Measurements from ENCODE around the gene ABCG1. TPM values are rescaled to one million over a fixed set of nuclear protein-coding genes. Genes with fewer than 3 reads are reported as not detected.
A peak's percentile ranks its signal among the peaks of the same experiment; 100 is the strongest.

The ABCG1 gene
- total and polyA plus RNA-seq, 8 donors, result 3.1 to 65.9 (median 15.6) TPM

GRCh38 chr21:42257091-42257765 is 38.3 kb downstream of the ABCG1 start:
- 75 to 84% (median 83%) methylated on average over 12 of the region's 12 CpGs for WGBS, 5 donors
- intact Hi-C loops (cut with DNase I; ENCODE audit: low total_unique reads), result loop anchor here (5.0 kb wide), 1 partner anchor 95 kb away; no protein-coding TSS in a partner anchor
- no peak overlapping the region for H3K4me3 ChIP-seq
- H3K27me3 ChIP-seq, result no peaks in the 10 kb centered on the region
- peaks cover 8 to 41% (median 25%) of the 10 kb centered on the region in 4 donors for H3K4me1 ChIP-seq
- TF ChIP-seq POLR2AphosphoS5 (IDR thresholded peaks at IDR 0.05) (no peak), POLR2A (IDR thresholded peaks at IDR 0.05) (no peak), EP300 (IDR thresholded peaks at IDR 0.05) (no peak)
- TF ChIP-seq, protein P1, sequence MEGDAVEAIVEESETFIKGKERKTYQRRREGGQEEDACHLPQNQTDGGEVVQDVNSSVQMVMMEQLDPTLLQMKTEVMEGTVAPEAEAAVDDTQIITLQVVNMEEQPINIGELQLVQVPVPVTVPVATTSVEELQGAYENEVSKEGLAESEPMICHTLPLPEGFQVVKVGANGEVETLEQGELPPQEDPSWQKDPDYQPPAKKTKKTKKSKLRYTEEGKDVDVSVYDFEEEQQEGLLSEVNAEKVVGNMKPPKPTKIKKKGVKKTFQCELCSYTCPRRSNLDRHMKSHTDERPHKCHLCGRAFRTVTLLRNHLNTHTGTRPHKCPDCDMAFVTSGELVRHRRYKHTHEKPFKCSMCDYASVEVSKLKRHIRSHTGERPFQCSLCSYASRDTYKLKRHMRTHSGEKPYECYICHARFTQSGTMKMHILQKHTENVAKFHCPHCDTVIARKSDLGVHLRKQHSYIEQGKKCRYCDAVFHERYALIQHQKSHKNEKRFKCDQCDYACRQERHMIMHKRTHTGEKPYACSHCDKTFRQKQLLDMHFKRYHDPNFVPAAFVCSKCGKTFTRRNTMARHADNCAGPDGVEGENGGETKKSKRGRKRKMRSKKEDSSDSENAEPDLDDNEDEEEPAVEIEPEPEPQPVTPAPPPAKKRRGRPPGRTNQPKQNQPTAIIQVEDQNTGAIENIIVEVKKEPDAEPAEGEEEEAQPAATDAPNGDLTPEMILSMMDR (IDR thresholded peaks at IDR 0.05), result no peak
- no peak overlapping the region for H3K27ac ChIP-seq
- DNase-seq, result peak in 1 of 2 donors; percentile 43
- no peaks in the 10 kb centered on the region for H3K9me3 ChIP-seq
- no peaks in the 10 kb centered on the region for H3K36me3 ChIP-seq

- Histone ChIP-seq H3K36me3 (no peaks in the 10 kb centered on the region), H3K4me3 (no peak overlapping the region), H3K27me3 (no peaks in the 10 kb centered on the region), H3K27ac (no peak overlapping the region), H3K9me3 (no peaks in the 10 kb centered on the region), H3K4me1 (peaks cover 8 to 51% (median 35%) of the 10 kb centered on the region in 4 donors)
- intact Hi-C loops (cut with DNase I; ENCODE audit: low total_unique reads), result loop anchor here (5.0 kb wide), 1 partner anchor 96 kb away; no protein-coding TSS in a partner anchor
- DNase-seq, result peak; percentile 79 to 84
- WGBS, 5 donors, result 12 to 31% (median 19%) methylated on average over 3 to 4 of the region's 4 CpGs
- TF ChIP-seq, protein P1 (IDR thresholded peaks at IDR 0.05), result peak in 5 of 7 experiments; percentile 73 to 87 (median 84)
- TF ChIP-seq EP300 (IDR thresholded peaks at IDR 0.05), result no peak
Observed at GRCh38 chr21:42258150-42258884, 39.4 kb downstream of the ABCG1 start.

- no peak for DNase-seq
- Histone ChIP-seq H3K4me1 (peaks cover 8 to 56% (median 38%) of the 10 kb centered on the region in 4 donors), H3K4me3 (no peak overlapping the region), H3K27me3 (no peaks in the 10 kb centered on the region), H3K36me3 (no peaks in the 10 kb centered on the region), H3K27ac (no peak overlapping the region), H3K9me3 (no peaks in the 10 kb centered on the region)
- TF ChIP-seq POLR2A (IDR thresholded peaks at IDR 0.05), result no peak
- TF ChIP-seq, protein P1 (IDR thresholded peaks at IDR 0.05), result peak in 1 of 7 experiments; percentile 29
- no peak for TF ChIP-seq POLR2AphosphoS5 (IDR thresholded peaks at IDR 0.05)
- intact Hi-C loops (cut with DNase I; ENCODE audit: low total_unique reads), result loop anchor here (5.0 kb wide), 1 partner anchor 97 kb away; no protein-coding TSS in a partner anchor
- 71 to 80% (median 75%) methylated on average over 8 to 9 of the region's 9 CpGs for WGBS, 5 donors
Observed at GRCh38 chr21:42258885-42259407, 40.0 kb downstream of the ABCG1 start.

DNA sequence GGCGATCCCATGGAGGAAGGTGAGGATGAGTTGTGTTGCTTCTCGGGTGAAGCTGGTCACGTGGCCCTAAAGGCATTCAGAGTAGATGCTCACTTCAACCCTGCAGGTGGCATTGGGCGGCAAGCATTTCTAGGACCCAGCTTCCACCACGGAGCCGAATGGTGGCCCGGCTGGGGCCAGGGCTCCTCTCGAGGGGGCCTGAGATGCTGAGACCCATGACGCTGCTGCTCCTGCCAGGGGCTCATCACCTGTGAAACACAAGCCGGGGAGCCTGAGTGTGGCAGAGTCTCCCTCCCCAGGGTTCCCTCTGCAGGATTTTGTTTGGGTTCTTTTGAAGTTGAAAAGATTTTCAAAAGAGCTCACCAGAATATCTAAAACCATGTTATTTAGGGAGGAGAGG is 41.2 kb downstream of the ABCG1 start:
- Histone ChIP-seq H3K9me3 (no peaks in the 10 kb centered on the region), H3K27me3 (no peaks in the 10 kb centered on the region), H3K36me3 (no peaks in the 10 kb centered on the region), H3K4me3 (no peak overlapping the region), H3K4me1 (peaks cover 8 to 56% (median 39%) of the 10 kb centered on the region in 4 donors), H3K27ac (no peak overlapping the region)
- no peak for DNase-seq
- WGBS, 5 donors, result 87 to 92% (median 91%) methylated on average over 10 of the region's 10 CpGs
- TF ChIP-seq POLR2AphosphoS5 (IDR thresholded peaks at IDR 0.05) (no peak), EP300 (IDR thresholded peaks at IDR 0.05) (no peak), POLR2A (IDR thresholded peaks at IDR 0.05) (no peak)
- TF ChIP-seq, protein P1 (IDR thresholded peaks at IDR 0.05), result no peak
- intact Hi-C loops (cut with DNase I; ENCODE audit: low total_unique reads), result no loop called here

Data from stomach (tissue), 9 donors.